ENCODE measurements around the gene LAMA5. TPM values are rescaled to one million over a fixed set of nuclear protein-coding genes. Genes with fewer than 3 reads are reported as not detected.

Gene LAMA5
- total and polyA plus RNA-seq, 8 donors = 41.4 to 278 (median 79.6) TPM

- H3K27ac ChIP-seq = no peak overlapping the region
Measured at GRCh38 chr20:62335532-62335931, 31.6 kb downstream of the LAMA5 start.

DNA sequence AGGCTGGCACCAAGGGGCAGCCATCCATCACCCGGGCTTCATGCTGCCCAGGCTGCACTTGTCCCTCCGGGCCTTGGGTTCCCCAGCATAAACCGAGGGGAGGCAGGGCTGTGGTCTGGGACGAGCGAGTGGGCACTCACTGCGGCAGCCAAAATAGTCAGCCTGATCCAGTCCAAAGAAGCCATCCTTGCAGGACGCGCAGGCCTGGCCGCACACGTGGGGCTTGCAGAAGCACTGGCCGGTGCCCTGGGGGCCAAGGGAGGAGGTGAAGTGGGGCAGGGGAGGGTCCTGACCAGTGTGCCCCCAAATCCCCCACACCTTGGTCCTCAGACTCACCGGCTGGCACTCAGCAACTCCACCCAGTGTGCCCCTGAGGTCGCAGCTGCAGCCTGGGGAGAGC, 32.2 kb downstream of the LAMA5 start:
- H3K27ac ChIP-seq = no peak overlapping the region
- no peaks in the 10 kb centered on the region for H3K4me1 ChIP-seq
- H3K27me3 ChIP-seq = no peaks in the 10 kb centered on the region
- TF ChIP-seq CTCF (IDR thresholded peaks at IDR 0.05) (no peak), POLR2A (IDR thresholded peaks at IDR 0.05) (no peak), POLR2AphosphoS5 (IDR thresholded peaks at IDR 0.05) (no peak), EP300 (IDR thresholded peaks at IDR 0.05) (no peak)
- 77 to 95% (median 90%) methylated on average over 8 to 13 of the region's 13 CpGs for WGBS, 5 donors
- peaks cover 67 to 99% (median 94%) of the 10 kb centered on the region in 4 donors for H3K36me3 ChIP-seq
- no peaks in the 10 kb centered on the region for H3K9me3 ChIP-seq
- no peak overlapping the region for H3K4me3 ChIP-seq
- intact Hi-C loops (cut with DNase I; ENCODE audit: low total_unique reads) = no loop called here
- no peak for DNase-seq

More at GRCh38 chr20:62335532-62335931, 31.6 kb downstream of the LAMA5 start:
- intact Hi-C loops (cut with DNase I; ENCODE audit: low total_unique reads) = no loop called here
- Histone ChIP-seq H3K4me1 (no peaks in the 10 kb centered on the region), H3K4me3 (no peak overlapping the region), H3K36me3 (peaks cover 64 to 98% (median 94%) of the 10 kb centered on the region in 4 donors), H3K9me3 (no peaks in the 10 kb centered on the region), H3K27me3 (no peaks in the 10 kb centered on the region)
- WGBS, 5 donors = 90 to 95% (median 94%) methylated on average over 6 of the region's 6 CpGs
- DNase-seq = no peak
- TF ChIP-seq EP300 (IDR thresholded peaks at IDR 0.05) (no peak), POLR2A (IDR thresholded peaks at IDR 0.05) (no peak), POLR2AphosphoS5 (IDR thresholded peaks at IDR 0.05) (no peak), CTCF (IDR thresholded peaks at IDR 0.05) (no peak)

DNA sequence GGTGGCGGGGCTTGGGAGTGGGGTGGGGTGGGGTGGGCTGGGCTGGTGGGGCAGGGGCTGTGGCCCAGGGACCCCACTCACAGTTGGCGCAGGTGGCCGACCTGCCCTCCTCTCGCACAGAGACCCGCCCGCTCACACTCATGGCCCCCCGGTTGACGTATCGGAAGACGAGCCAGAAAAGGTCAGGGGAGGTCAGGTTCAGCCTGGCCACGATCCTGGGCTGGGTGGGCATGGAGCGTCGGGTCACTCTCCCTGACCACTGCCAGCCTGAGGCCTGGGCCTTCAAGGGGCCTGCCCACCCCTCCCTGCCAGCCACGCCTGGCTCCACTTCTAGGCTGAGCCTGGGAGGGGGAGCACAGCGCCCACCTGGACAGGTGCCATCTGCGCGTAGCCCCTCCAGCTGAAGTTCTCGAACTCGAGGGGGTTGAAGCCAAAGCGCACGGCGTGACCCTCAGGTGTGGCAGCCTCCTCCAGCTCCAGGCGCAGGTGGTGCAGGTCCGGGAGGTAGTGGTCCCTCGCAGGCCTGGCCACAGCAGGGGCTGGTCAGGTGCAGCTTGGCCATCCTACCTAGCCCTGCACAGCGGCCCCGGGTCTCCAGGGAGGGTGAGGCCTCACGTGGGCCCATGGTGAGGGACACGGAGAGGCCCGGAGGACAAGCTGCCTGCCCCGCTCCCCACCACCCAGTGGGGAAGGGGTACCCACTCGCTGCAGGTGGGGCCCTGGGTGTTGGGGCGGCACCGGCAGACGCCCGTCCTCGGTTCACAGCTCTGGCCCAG, 33.1 kb downstream of the LAMA5 start:
- DNase-seq = no peak
- H3K36me3 ChIP-seq = peaks cover 73 to 100% (median 95%) of the 10 kb centered on the region in 4 donors
- H3K9me3 ChIP-seq = no peaks in the 10 kb centered on the region
- TF ChIP-seq POLR2AphosphoS5 (IDR thresholded peaks at IDR 0.05) (no peak), EP300 (IDR thresholded peaks at IDR 0.05) (no peak), POLR2A (IDR thresholded peaks at IDR 0.05) (no peak), CTCF (IDR thresholded peaks at IDR 0.05) (no peak)
- 80 to 89% (median 87%) methylated on average over 13 to 37 of the region's 37 CpGs for WGBS, 5 donors
- H3K27me3 ChIP-seq = no peaks in the 10 kb centered on the region
- H3K27ac ChIP-seq = no peak overlapping the region
- intact Hi-C loops (cut with DNase I; ENCODE audit: low total_unique reads) = no loop called here
- no peak overlapping the region for H3K4me3 ChIP-seq
- no peaks in the 10 kb centered on the region for H3K4me1 ChIP-seq

- intact Hi-C loops (cut with DNase I; ENCODE audit: low total_unique reads) = no loop called here
- H3K27ac ChIP-seq = no peak overlapping the region
- no peaks in the 10 kb centered on the region for H3K4me1 ChIP-seq
- 89 to 98% (median 94%) methylated on average over 15 to 34 of the region's 34 CpGs for WGBS, 5 donors
- no peaks in the 10 kb centered on the region for H3K9me3 ChIP-seq
- peaks cover 77 to 100% (median 96%) of the 10 kb centered on the region in 4 donors for H3K36me3 ChIP-seq
- TF ChIP-seq CTCF (IDR thresholded peaks at IDR 0.05) (no peak), POLR2AphosphoS5 (IDR thresholded peaks at IDR 0.05) (no peak), EP300 (IDR thresholded peaks at IDR 0.05) (no peak), POLR2A (IDR thresholded peaks at IDR 0.05) (no peak)
- no peak overlapping the region for H3K4me3 ChIP-seq
- DNase-seq = no peak
- H3K27me3 ChIP-seq = no peaks in the 10 kb centered on the region
Measured at GRCh38 chr20:62332989-62333819, 33.9 kb downstream of the LAMA5 start.

Data from stomach (tissue), 9 donors.